Stimulated activated CD4-positive, alpha-beta T cell treated with anti-CD3 and anti-CD28 coated beads, Interleukin-2, amount 100 ng/mL, for 4 hours (primary cell): ENCODE data around the gene HOXA7.

Experiments used
- DNase-seq: peaks from one replicate; pipeline ENCODE4 v3.0.0-alpha.2; 2020; ENCODE audit warnings: low read depth

HOXA7 gene

GRCh38 chr7:27193335-27194001, 37.0 kb upstream of the HOXA7 start:
- DNase-seq: no peak

GRCh38 chr7:27192546-27193334, 36.3 kb upstream of the HOXA7 start:
- DNase-seq: no peak

GRCh38 chr7:27191833-27192545, 35.5 kb upstream of the HOXA7 start:
- DNase-seq: no peak

- no peak for DNase-seq
These were observed 34.8 kb upstream of the HOXA7 start for GRCh38 chr7:27191161-27191731.

- DNase-seq: no peak
These were observed 33.7 kb upstream of the HOXA7 start for GRCh38 chr7:27189997-27190748.

GRCh38 chr7:27189295-27189996, 33.0 kb upstream of the HOXA7 start:
- DNase-seq: no peak

- DNase-seq: no peak
These were observed 32.2 kb upstream of the HOXA7 start for GRCh38 chr7:27188386-27189294.

GRCh38 chr7:27187475-27188385, 31.3 kb upstream of the HOXA7 start:
- DNase-seq: no peak

- no peak for DNase-seq
These were observed 30.4 kb upstream of the HOXA7 start for GRCh38 chr7:27186668-27187474.

GRCh38 chr7:27185854-27186667, 29.6 kb upstream of the HOXA7 start:
- DNase-seq: no peak

- no peak for DNase-seq
These were observed 28.8 kb upstream of the HOXA7 start, which contains the start of gene HOXA11 for GRCh38 chr7:27185013-27185853. Gene HOXA11 (minus strand): TSS chr7:27185232. CDS start chr7:27185144, 88 bp downstream.

GRCh38 chr7:27184337-27185012, 28.0 kb upstream of the HOXA7 start:
- no peak for DNase-seq

- DNase-seq: no peak
These were observed 27.3 kb upstream of the HOXA7 start for GRCh38 chr7:27183682-27184336.

- no peak for DNase-seq
These were observed 26.6 kb upstream of the HOXA7 start for GRCh38 chr7:27182861-27183681.
